HCT116 (cell line): Measurements from ENCODE around the gene TMEM164. TPM values are rescaled to one million over a fixed set of nuclear protein-coding genes. Genes with fewer than 3 reads are reported as not detected.

Experiments used
- ATAC-seq: fragments of 200-7000 bp; cut with Tn5 transposase; 2 replicates; pipeline ENCODE4 v1.9.1; 2020; ENCODE audit warnings: mild to moderate bottlenecking, moderate library complexity
- BruUV-seq: library from RNA; stranded (reverse); fragments of 400-500 nt; replicated peaks from 2 replicates; lab custom pipeline; 2021; lab: Mats Ljungman, UMichigan
- CTCF ChIA-PET: fragments of 300-600 bp; sonication (Branson Sonifier 250); formaldehyde crosslinking; loops from one replicate; lab custom pipeline; 2021; ENCODE audit warnings: antibody characterized with exemption; lab: Charles Lee
- POLR2A ChIA-PET: fragments of 300-600, 350-600 bp; sonication (Branson Sonifier 250); formaldehyde crosslinking; loops from one replicate; lab custom pipeline; 2021; ENCODE audit warnings: antibody characterized with exemption; lab: Charles Lee
- RAD21 ChIA-PET, 2 experiments: fragments of 300-600 bp; sonication (Branson Sonifier 250); formaldehyde crosslinking; loops; one replicate each; lab custom pipeline; 2023; ENCODE audit warnings: low total read pairs in 2 of 2; ENCODE audit not compliant: uncharacterized antibody in 2 of 2, unreplicated experiment in 2 of 2, low non-redundant PET in 1 of 2; lab: Charles Lee
- DNase-seq: peaks from one replicate; pipeline ENCODE4 v3.0.0-alpha.2; 2010; ENCODE audit warnings: low read depth, low spot score
- H2AFZ ChIP-seq: fragments of 200-600 bp; shearing (Covaris generic), sonication (generic); 2 replicates; pipeline ENCODE4 v1.6.1; 2017; ENCODE audit warnings: low read depth, mixed run types, mixed read lengths, antibody characterized with exemption, low read length; ENCODE audit not compliant: poor library complexity, severe bottlenecking
- H3K27ac ChIP-seq: 2 replicates; pipeline ENCODE4 v1.5.1; 2012; ENCODE audit warnings: low read depth, low read length
- H3K27me3 ChIP-seq: fragments of 200-600 bp; sonication (generic); 2 replicates; pipeline ENCODE4 v1.6.1; 2016; ENCODE audit warnings: mixed run types, low read length, mixed read lengths; ENCODE audit not compliant: insufficient read depth
- H3K36me3 ChIP-seq, 2 experiments: fragments of 200-500 bp in 1 of 2; fragments of 200-600 bp in 1 of 2; sonication (Bioruptor generic) in 1 of 2; sonication (generic) in 1 of 2; 2 replicates each; pipeline versions ENCODE4 v1.5.1 to v1.6.1; 2014 to 2016; ENCODE audit warnings: low read length in 2 of 2, inconsistent platforms in 1 of 2, mixed read lengths in 1 of 2, mixed run types in 1 of 2; ENCODE audit not compliant: insufficient read depth in 2 of 2, control insufficient read depth in 1 of 2
- H3K4me1 ChIP-seq, 2 experiments: fragments of 200-600 bp in 1 of 2; sonication (generic) in 1 of 2; 2 replicates each; pipeline versions ENCODE4 v1.5.1 to v1.6.1; 2012 to 2017; ENCODE audit warnings: low read length in 2 of 2, inconsistent platforms in 1 of 2, mild to moderate bottlenecking in 1 of 2, mixed read lengths in 1 of 2, mixed run types in 1 of 2, moderate library complexity in 1 of 2; ENCODE audit not compliant: insufficient read depth in 2 of 2, control insufficient read depth in 1 of 2
- H3K4me2 ChIP-seq: fragments of 200-600 bp; sonication (generic); 2 replicates; pipeline ENCODE4 v1.6.1; 2017; ENCODE audit warnings: mixed run types, low read length, mixed read lengths
- H3K4me3 ChIP-seq, 2 experiments: fragments of 200-600 bp in 1 of 2; sonication (generic) in 1 of 2; replicated peaks in 1 of 2; 2 replicates each; pipeline ENCODE4 v1.5.1; 2011 to 2016; ENCODE audit warnings: low read length in 2 of 2, control low read depth in 1 of 2, low read depth in 1 of 2, mild to moderate bottlenecking in 1 of 2, mixed read lengths in 1 of 2, mixed run types in 1 of 2
- H3K79me2 ChIP-seq: fragments of 200-600 bp; sonication (generic); 2 replicates; pipeline ENCODE4 v1.6.1; 2017; ENCODE audit warnings: mild to moderate bottlenecking, mixed run types, low read length, moderate library complexity, mixed read lengths; ENCODE audit not compliant: insufficient read depth
- H3K9ac ChIP-seq: fragments of 200-600 bp; sonication (generic); 2 replicates; pipeline ENCODE4 v1.6.1; 2016; ENCODE audit warnings: low read length, mixed read lengths
- H3K9me2 ChIP-seq: fragments of 200-600 bp; sonication (generic), shearing (Covaris generic); 2 replicates; pipeline ENCODE4 v1.6.1; 2017; ENCODE audit warnings: mixed run types, mild to moderate bottlenecking, moderate library complexity; ENCODE audit not compliant: insufficient read depth
- H3K9me3 ChIP-seq, 2 experiments: fragments of 200-500 bp in 1 of 2; fragments of 200-600 bp in 1 of 2; sonication (Bioruptor generic) in 1 of 2; sonication (generic) in 1 of 2; 2 replicates each; pipeline ENCODE4 v1.6.1; 2014 to 2017; ENCODE audit warnings: low read length in 2 of 2, mixed read lengths in 2 of 2, inconsistent platforms in 1 of 2, low read depth in 1 of 2, mild to moderate bottlenecking in 1 of 2, mixed run types in 1 of 2, moderate library complexity in 1 of 2; ENCODE audit not compliant: control insufficient read depth in 1 of 2, insufficient read depth in 1 of 2
- H4K20me1 ChIP-seq: fragments of 200-600 bp; sonication (generic), shearing (Covaris generic); 2 replicates; pipeline ENCODE4 v1.6.1; 2017; ENCODE audit warnings: mixed run types, mild to moderate bottlenecking, moderate library complexity; ENCODE audit not compliant: insufficient read depth
- CEBPB ChIP-seq: IDR thresholded peaks from 2 replicates; pipeline ENCODE4 v1.6.1; 2012; ENCODE audit warnings: low read depth
- EZH2 ChIP-seq: fragments of 200-600 bp; sonication (generic); IDR thresholded peaks from 2 replicates; pipeline ENCODE4 v1.6.1; 2017; ENCODE audit warnings: antibody characterized with exemption, mixed run types
- JUND ChIP-seq: IDR thresholded peaks from 2 replicates; pipeline ENCODE4 v1.6.1; 2012
- POLR2AphosphoS5 ChIP-seq: IDR thresholded peaks from 2 replicates; pipeline ENCODE4 v1.6.1; 2011; ENCODE audit warnings: mild to moderate bottlenecking, low read depth, low read length, moderate library complexity
- SIN3A ChIP-seq: IDR thresholded peaks from 2 replicates; pipeline ENCODE4 v1.6.1; 2012; ENCODE audit warnings: low read depth
- SRF ChIP-seq: IDR thresholded peaks from 2 replicates; pipeline ENCODE4 v1.6.1; 2012; ENCODE audit warnings: low read depth
- ZFX ChIP-seq: fragments of 450-650 bp; IDR thresholded peaks from 2 replicates; pipeline ENCODE4 v1.6.1; 2017
- intact Hi-C: fragments of 100-400 bp; cut with micrococcal nuclease; formaldehyde crosslinking; loops from 2 replicates; pipeline ENCODE4 v1.10.0; 2022
- total RNA-seq: library from RNA; stranded (reverse); gene quantifications from one replicate; pipeline ENCODE4 v1.2.1, GENCODE V29; 2021; ENCODE audit not compliant: unreplicated experiment
- TF ChIP-seq, protein P1 (sequence below), 3 experiments: fragments of 200-600 bp in 1 of 3; sonication (generic) in 1 of 3; IDR thresholded peaks in 2 of 3; conservative IDR thresholded peaks in 1 of 3; 2 replicates each; pipeline ENCODE4 v1.5.1; 2012 to 2017; ENCODE audit warnings: low read depth in 2 of 3, low read length in 2 of 3, antibody characterized with exemption in 1 of 3, borderline replicate concordance in 1 of 3, control low read depth in 1 of 3, mild to moderate bottlenecking in 1 of 3, mixed read lengths in 1 of 3, mixed run types in 1 of 3, moderate library complexity in 1 of 3; ENCODE audit not compliant: insufficient read depth in 1 of 3

TMEM164 gene
- total RNA-seq, 1 experiment from 2014 or later: 18.7 TPM

- RAD21 ChIA-PET: no interaction called here
- ATAC-seq (no peak), DNase-seq (no peak)
- Histone ChIP-seq H3K36me3 (no peaks in the 10 kb centered on the region), H3K9ac (no peak overlapping the region), H3K9me3 (no peaks in the 10 kb centered on the region), H3K4me2 (no peak overlapping the region), H3K9me2 (no peaks in the 10 kb centered on the region), H4K20me1 (no peaks in the 10 kb centered on the region), H2AFZ (no peak overlapping the region), H3K27ac (no peak overlapping the region), H3K27me3 (no peaks in the 10 kb centered on the region), H3K4me1 (peaks cover 0 to 13% of the 10 kb centered on the region in 2 experiments; a peak in 2 of 4 replicates), H3K4me3 (no peak overlapping the region), H3K79me2 (no peaks in the 10 kb centered on the region)
- intact Hi-C loops: no loop called here
- CTCF ChIA-PET: no interaction called here
- TF ChIP-seq POLR2AphosphoS5 (no peak), CEBPB (no peak), EZH2 (no peak), SRF (no peak), JUND (no peak), ZFX (no peak), SIN3A (no peak)
- TF ChIP-seq, protein P1, sequence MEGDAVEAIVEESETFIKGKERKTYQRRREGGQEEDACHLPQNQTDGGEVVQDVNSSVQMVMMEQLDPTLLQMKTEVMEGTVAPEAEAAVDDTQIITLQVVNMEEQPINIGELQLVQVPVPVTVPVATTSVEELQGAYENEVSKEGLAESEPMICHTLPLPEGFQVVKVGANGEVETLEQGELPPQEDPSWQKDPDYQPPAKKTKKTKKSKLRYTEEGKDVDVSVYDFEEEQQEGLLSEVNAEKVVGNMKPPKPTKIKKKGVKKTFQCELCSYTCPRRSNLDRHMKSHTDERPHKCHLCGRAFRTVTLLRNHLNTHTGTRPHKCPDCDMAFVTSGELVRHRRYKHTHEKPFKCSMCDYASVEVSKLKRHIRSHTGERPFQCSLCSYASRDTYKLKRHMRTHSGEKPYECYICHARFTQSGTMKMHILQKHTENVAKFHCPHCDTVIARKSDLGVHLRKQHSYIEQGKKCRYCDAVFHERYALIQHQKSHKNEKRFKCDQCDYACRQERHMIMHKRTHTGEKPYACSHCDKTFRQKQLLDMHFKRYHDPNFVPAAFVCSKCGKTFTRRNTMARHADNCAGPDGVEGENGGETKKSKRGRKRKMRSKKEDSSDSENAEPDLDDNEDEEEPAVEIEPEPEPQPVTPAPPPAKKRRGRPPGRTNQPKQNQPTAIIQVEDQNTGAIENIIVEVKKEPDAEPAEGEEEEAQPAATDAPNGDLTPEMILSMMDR (IDR thresholded peaks at IDR 0.05 in 2 of 3, conservative IDR thresholded peaks at IDR 0.05 in 1 of 3; ENCODE audit: borderline replicate concordance in 1 of 3, insufficient read depth in 1 of 3, low read depth in 2 of 3, low read length in 2 of 3): no peak
- no TSS peak for BruUV-seq
- POLR2A ChIA-PET: no interaction called here
Measured at GRCh38 chrX:110021258-110022022, 18.5 kb downstream of the TMEM164 start.
